IPS-NIHi11 (cell line): ENCODE measurements around the gene DEFB121.
"Not testable (repeated sequence)": the region's sequence is repeated elsewhere in the genome, so short reads cannot be mapped to it uniquely, and the experiment has no call there.

ENCODE experiments used
- DNase-seq: peaks from one replicate; pipeline ENCODE4 v3.0.0; 2012; ENCODE audit warnings: mixed read lengths, low spot score

The DEFB121 gene, protein sequence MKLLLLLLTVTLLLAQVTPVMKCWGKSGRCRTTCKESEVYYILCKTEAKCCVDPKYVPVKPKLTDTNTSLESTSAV

DNA sequence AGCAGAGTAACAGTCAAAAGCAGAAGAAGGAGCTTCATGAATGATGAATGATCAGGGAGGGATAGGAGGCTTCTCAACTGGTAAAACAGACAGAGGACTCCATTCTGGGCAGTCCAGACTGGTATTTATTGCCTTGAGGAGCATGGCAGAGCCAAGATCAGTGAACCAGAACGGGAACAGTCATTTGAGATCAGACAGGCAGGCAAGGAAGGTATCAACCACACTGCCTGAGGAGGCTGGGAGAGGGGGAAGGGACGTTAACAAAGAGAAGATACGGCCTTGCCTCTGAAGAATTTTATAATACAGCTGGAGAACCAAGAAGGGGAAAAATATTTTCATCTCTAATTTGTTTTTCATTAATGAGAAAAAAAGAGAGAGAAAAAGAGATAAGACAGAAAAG lies at the start of gene DEFB121:
DEFB121 (minus strand) TSS at position 101 of the 400 bp plus-strand sequence; CDS start at position 38, 63 bp downstream.
- no peak for DNase-seq

DNA sequence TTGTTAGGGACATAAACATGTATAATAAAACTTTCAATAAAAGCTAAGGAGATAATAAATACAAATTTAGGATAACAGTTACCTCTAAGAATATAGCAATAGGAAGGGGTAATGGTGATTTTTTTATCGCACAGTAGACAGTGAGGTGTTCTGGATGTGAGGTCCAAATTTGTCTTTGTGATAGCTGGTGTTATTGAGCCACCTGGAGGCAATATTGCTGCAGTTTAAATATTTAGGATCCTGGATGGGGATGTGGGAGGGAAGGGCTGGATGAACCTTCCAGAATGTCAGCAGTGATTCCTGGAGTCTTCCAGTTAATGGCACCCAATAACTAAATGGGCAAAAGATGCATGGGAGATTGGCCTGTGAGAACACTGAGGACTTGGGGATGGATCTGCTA lies 48.3 kb upstream of the DEFB121 start:
- no peak for DNase-seq

DNA sequence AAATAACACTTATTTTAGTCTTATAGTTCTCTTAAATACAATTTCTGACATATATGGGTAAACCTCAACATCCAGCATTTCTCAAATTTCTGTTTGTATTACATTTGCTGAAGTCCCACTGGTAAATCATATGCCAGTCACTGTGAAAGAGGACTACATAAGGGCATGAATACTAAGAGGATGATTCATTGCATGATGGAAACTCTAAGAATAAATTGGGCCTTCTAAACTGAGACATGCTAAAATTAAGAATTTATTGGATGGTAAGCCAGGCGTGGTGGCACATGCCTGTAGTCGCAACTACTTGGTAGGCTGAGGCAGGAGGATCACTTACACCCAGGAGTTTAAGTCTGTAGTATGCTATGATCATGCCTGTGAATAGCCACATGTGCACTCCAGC lies 46.6 kb upstream of the DEFB121 start:
- no peak for DNase-seq

DNA sequence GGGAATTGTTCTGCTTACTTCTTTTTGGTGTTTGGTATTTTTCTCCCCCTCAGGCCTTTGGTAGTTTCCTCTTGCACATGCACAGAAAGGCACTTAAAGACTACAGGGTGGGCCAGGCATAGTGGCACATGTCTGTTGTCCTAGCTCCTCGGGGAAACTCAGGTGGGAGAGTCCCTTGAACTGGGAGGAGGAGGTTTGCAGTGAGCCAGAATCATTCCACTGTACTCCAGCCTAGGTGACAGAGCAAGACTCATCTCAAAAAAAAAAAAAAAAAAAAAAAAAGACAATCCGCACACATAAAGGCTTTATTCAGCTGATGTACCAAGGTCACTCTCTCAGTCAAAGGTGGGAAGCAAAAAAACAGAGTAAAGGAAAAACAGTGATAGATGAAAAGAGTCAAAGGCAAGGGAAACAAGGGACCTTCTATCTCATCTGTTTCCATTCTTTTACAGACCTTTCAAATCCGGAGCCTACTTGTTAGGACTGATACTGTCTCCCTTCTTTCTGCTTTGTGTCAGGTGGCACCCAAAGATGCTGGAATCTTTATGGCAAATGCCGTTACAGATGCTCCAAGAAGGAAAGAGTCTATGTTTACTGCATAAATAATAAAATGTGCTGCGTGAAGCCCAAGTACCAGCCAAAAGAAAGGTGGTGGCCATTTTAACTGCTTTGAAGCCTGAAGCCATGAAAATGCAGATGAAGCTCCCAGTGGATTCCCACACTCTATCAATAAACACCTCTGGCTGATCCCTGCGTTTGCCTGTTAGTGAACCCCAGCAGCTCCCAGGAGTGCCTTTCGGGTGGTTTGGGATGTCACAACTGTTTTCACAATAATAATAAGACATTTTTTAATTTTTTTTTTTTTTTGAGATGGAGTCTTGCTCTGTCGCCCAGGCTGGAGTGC lies 43.7 kb upstream of the DEFB121 start:
- DNase-seq, result no peak

DNA sequence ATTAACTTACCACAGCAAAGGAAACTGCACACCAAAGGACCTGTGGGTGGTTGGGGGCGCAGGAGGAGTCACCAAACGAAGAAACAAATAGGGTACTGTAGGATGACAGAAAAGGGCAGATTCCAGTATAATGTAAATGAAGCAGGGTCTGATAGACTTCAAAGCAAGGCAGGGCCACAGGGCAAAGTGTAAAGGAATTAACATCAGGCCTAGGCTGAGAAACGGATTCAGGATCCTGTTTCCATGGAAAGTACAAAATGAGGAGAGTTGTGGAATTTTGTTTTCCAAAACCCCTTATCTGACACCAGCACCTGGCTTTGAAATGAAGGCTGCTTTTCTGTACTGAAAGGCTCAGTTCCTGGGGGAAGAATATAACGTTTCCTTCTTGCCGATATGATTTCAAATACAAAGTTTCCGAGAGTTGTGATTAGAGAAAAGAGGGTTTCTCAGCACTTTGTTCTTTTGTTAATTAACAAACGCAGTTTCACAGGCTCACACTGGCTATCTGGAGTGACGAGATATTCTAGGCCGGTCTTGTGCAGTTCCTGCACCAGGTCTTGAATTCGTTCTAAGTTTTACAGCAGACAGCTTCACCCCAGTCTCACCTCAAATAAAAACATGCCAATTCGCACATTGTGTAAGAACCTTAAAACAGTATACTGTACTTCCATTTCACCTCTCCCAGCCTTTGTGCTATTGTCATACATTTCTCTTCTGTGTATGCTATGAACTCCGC lies 40.2 kb upstream of the DEFB121 start:
- DNase-seq, result no peak

DNA sequence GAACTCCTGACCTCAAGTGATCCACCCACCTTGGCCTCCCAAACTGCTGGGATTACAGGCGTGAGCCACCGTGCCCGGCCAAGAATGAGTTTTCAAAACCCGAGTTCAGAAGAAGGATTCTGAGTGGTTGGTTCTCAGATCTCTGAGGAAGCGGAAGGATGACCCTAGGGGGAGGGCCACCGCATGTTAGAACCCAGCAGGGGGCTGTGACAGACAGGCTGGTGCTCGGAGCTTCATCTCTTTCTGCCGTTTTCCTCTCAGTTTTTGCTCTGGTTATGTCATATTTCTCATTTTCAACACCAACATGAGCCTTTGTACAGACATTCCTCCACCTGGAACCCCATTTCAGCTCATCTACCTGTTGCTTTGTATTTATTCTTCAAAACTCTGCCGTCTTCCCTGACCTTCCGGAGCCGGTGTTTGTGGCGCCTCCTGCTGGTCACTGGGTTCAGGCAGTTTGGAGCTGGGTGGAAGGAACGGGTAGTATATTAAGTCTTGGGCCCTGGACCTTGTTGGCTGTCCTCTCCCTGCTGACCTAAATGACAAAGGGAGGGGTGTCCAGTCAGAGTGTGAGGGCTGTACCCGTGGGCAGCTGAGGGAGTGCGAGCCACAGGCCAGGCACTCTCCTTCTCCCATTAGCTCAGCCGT lies 34.1 kb upstream of the DEFB121 start, which contains the start of gene DEFB123:
DEFB123 (plus strand) TSS at position 621 of the 648 bp plus-strand sequence. CDS start 67 bp downstream, outside the sequence.
- DNase-seq, result no peak

DNA sequence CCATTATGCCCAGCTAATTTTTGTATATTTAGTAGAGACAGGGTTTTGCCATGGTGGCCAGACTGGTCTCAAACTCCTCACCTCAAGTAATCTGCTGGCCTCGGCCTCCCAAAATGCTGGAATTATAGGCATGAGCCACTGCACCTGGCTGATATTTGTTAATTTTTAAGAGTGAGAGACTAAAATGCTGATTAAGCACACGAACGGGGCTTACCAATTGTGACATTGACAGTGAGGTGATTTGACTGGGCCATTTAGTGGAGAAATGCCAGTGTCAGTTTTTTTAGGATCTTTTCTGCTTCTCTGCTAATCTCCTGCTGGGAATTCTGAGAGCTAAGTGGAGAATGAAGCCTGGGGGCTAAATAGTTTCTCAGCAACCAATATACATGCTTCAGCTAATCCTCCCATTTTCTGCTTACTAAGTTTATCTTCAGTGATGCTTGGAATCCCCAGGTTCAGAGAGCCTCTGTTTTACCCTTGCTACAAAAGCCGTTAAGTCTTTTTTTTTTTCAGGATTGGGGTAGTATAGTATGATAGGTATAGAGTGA lies 24.6 kb upstream of the DEFB121 start:
- no peak for DNase-seq

DNA sequence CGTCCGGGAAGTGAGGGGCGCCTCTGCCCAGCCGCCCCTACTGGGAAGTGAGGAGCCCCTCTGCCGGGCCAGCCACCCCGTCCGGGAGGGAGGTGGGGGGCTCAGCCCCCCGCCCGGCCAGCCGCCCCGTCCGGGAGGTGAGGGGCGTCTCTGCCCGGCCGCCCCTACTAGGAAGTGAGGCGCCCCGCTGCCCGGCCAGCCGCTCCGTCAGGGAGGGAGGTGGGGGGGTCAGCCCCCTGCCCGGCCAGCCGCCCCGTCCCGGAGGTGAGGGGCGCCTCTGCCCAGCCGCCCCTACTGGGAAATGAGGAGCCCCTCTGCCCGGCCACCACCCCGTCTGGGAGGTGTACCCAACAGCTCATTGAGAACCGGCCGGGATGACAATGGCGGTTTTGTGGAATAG lies 21.6 kb upstream of the DEFB121 start:
- not testable (repeated sequence) for DNase-seq

DNA sequence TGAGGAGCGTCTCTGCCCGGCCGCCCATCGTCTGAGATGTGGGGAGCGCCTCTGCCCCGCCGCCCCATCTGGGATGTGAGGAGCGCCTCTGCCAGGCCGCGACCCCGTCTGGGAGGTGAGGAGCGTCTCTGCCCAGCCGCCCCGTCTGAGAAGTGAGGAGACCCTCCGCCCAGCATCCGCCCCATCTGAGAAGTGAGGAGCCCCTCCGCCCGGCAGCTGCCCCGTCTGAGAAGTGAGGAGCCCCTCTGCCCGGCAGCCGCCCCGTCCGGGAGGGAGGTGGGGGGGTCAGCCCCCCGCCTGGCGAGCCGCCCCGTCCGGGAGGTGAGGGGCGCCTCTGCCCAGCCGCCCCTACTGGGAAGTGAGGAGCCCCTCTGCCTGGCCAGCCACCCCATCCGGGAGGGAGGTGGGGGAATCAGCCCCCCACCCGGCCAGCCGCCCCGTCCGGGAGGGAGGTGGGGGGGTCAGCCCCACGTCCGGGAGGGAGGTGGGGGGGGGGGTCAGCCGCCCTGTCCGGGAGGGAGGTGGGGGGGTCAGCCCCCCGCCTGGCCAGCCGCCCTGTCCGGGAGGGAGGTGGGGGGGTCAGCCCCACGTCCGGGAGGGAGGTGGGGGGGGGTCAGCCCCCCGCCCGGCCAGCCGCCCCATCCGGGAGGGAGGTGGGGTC lies 21.0 kb upstream of the DEFB121 start:
- DNase-seq, result not testable (repeated sequence)

DNA sequence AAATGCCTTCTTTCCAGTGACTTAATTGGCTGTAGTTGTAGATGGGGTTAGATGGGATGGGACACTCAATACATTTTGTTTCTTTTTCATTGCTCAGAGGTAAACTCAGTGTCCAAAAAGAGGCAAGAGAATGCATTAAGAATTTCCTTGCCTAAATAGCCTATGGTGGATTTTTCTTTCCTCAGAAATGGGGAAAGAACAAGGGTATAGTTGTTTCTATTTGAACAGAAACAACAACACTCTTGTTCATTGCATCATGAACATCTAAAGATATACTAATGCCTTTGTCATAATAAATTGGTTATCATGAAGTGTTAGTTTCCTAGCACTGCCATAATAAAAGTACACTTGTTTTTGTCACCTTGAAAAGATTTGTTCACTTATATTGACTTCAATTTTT lies 19.8 kb upstream of the DEFB121 start:
- DNase-seq, result no peak

DNA sequence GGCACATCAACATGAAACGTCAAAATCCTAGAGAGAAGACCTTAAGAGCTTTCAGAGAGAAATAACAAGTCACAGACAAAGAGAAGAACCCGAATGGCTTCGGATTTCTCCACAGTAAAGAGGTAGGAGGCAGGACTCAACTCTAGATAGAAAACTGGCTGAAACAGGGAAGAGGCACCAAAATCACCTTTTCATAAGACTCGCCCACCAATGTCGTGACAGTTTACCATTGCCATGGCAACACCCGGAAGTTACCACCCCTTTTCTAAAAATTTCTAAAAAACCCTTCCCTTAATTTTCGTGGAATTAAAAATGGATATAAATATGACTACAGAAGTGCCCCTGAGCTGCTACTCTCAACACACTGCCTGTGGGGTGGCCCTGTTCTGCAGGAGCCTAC lies 12.3 kb upstream of the DEFB121 start:
- no peak for DNase-seq

DNA sequence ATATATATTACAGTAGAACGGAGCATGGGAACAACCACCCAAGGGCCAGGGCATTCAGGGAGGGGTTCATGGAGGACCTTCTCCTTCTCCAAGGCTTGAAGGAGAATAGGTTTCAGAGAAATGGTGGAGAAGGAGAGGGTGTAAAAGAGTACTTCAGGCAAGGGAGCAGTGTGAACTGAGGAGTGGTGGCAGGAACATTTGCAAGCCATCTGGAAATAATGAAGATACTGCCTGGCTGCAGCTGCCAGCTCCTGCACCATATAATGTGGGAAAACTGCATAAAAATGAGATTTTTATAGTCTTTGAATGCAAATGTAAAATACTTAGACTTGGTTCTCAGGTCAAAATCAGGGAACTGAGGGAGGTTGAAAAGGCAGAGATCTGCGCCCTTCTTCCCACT lies 9.6 kb upstream of the DEFB121 start:
- DNase-seq, result no peak

DNA sequence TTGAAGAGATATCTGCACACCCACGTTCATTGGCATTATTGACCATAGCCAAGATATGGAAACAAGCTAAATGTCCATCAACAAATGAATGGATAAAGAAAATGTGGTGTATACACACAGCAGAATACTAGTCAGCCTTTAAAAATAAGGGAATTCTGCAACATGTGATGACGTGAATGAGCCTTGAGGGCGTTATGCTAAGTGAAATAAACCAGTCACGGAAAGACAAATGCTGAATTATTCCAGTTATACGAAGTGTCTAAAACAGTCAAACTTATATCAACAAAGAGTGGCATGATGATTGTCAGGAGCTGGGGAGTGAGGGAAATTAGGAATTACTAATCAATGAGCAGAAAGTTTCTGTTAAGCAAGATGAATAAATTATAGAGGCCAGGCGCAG lies 8.4 kb upstream of the DEFB121 start:
- no peak for DNase-seq

DNA sequence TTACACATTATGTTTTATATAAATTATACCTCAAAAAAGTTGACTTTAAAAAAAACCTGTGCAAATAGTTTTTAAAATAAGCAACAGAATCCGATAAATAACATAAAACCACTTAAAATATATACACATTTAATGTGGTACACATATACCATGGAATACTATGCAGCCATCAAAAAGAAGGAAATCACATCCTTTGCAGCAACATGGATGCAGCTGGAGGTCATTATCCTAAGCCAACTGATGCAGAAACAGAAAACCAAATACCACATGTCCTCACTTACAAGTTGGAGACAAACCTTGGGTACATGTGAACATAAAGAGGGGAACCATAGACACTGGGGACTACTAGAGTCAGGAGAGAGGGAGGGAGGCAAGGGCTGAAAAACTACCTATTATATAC lies 4.0 kb upstream of the DEFB121 start:
- DNase-seq, result no peak

DNA sequence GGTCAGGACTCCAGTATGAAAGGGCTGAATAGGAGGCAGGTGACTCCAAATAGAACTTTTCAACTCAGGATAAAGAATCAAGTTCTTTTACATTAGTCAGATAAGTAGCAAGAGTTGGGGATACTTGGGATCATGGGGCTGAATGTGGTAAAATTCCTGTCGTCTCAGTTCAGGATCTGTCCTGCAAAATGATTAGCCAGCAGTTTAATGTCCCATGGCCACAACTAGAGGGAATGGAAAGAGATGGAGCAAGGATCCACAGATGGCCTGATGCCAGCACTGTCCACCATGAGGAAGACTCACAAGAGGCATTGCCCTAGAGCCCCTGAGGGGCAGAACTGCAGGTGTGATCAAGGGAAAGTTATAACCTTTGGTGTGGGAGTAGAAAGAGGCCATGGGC lies 2.1 kb downstream of the DEFB121 start:
- DNase-seq, result no peak

DNA sequence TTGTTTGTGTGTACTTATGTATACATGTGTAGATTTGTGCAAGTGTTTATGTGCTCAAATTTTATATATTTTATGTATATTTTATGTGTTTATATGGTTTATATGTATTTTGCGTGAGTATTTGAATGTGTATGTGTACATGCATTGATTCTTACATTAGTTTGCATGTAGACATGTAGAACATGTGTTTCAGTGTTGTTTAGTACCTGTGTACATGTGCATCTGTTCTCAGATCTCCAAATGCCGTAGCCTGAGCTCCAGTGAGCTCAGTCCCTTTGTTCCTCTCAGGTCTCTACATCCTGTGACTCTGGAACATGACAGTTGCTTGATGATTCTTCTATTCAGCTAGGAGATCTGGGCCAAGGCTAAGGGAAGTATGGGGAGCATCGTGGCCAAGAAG lies 11.1 kb downstream of the DEFB121 start:
- DNase-seq, result no peak

DNA sequence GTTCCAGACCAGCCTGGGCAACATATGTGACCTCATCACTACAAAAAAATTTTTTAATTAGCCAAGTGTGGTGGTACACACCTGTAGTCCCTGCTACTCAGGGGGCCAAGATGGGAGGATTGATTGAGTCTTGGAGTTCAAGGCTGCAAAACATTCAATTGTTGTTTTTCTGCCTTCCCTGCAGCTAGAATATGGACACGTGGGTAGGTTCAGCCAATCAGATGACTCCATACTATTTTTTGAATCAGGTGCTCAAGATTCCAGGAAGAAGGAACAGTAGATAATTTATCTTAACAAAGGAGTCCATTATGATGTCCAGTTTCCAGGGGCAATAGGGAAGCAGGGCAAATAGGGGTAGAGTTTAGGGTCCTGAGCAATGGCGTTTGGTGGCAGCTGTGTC lies 13.2 kb downstream of the DEFB121 start:
- DNase-seq, result no peak

DNA sequence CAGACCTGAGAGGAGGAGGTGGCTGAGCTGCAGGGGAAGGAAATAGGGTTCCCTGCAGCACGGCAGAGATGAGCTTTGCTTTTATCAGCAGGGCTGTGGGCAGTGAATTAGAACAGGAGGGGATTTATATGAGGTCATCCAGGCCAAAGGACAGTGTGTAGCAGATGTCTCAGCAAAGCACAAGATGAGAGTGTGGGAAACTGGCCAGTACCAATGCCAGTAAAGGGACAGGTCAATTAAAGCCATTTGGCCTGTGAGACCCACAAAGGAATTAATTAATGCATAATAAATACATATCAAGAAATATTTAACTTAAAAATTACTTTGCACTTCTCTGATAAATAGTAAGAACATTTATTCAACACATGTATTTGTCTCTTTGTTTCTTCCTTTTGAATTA lies 15.5 kb downstream of the DEFB121 start, which contains the start of gene DEFB119:
DEFB119 (minus strand) TSS at position 101 of the 400 bp plus-strand sequence. CDS start 107 bp downstream, outside the sequence.
- DNase-seq, result no peak

DNA sequence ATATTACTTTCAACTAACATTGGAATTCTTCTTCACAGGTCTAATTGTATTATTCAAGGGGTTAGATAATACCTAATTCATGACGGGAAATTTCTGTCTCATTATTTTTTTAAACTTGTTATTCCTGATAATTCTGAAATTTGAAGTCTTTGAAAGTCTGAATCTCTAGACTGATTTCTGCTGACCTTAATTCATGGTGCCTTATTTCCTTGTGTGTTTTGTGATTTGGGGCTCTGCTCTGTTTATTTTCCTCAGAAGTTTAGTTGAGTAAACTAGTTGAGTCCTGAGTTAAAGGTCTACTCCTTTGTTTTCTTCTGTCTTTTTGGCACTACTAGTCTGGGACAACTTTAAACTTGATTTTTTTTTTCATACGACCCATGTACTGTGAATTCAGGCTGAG lies 31.7 kb downstream of the DEFB121 start:
- no peak for DNase-seq

DNA sequence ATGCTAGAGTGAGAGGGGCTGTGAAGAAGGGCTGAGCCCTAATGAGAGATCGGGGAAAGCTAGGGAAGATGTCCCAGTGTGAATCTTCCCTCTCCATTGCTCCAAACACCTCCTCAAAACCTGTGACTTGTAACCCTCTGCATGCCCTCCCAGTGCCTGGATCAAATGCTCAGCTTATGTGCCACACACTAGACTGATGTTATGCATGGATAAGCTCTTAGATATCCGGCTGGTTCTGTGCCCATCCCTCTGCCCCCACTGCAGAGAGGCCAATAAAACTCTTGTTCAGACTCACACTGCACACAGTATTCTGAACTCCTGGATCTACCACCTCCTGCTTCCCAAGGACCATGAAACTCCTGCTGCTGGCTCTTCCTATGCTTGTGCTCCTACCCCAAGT lies 37.7 kb downstream of the DEFB121 start, which contains the start of gene DEFB118:
DEFB118 (plus strand) TSS at position 301 of the 400 bp plus-strand sequence; CDS start at position 351, 50 bp downstream.
- no peak for DNase-seq

DNA sequence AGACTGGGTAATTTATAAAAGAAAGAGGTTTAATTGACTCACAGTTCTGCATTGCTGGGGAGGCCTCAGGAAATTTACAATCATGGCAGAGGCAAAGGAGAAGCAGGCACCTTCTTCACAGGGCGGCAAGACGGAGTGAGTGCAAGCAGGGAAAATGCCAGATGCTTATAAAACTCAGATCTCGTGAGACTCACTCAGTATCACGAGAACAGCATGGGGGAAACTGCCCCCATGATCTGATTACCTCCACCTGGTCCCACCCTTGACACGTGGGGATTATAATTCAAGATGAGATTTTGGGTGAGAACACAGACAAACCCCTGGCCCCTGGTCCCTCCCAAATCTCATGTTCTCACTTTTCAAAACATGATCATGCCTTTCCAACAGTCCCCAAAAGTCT lies 41.7 kb downstream of the DEFB121 start:
- not testable (repeated sequence) for DNase-seq
